GM19043 (cell line): Measurements from ENCODE around the gene MYL5.
"Not testable (repeated sequence)": the region's sequence is repeated elsewhere in the genome, so short reads cannot be mapped to it uniquely, and the experiment has no call there.

ENCODE experiments used
- ATAC-seq: cut with Tn5 transposase; IDR thresholded peaks from one replicate; pipeline ENCODE4 v1.9.1; 2021; ENCODE audit warnings: low read depth; ENCODE audit not compliant: unreplicated experiment

MYL5 gene

DNA sequence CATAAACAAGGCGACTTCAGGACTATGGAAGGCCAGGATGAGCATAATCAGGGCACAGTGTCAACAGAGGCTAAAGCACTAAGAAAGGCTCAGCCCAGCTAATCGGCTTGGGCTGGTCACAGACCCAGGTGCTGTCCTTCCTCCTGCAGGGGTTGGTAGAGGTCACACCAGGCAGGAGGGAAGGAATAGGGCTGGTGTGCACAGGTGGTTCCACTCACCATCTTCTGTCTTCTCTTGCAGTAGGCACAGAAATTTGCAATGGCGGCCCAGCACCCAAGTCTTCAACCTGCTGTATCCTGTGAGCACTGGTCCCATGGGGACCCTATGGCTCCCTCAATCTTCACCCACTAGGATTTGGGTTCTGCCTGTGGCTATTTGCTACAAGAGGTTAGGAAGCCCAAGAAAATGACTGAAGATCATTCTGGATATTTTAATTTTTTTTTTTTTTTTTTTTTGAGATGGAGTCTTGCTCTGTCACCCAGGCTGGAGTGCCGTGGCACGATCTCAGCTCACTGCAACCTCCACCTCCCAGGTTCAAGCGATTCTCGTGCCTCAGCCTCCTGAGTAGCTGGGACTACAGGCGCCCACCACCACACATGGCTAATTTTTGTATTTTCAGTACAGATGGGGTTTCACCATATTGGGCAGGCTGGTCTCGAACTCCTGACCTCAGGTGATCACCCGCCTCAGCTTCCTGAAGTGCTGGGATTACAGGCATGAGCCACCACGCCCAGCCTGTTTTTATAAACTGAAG lies 4.4 kb upstream of the MYL5 start:
- not testable (repeated sequence) for ATAC-seq

DNA sequence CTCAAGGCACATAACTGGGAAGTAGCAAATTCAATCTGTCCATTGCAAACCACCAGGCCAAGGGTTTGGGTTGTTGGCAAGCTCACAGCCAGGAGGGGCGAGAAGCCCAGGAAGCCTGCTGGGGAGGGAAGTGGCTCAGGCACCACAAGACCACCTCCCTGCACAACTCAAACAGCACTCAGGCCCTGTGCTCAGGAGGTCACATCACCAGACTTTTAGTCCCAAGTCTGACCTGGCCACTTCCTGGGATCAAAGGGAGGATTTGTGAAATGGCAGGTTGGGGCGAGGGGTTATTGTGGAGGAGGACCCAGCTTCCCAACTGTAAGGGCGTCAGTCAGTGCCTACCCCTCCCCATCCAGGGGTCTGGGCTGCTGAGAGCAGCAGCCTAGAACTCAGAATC lies 2.6 kb upstream of the MYL5 start:
- no peak for ATAC-seq

DNA sequence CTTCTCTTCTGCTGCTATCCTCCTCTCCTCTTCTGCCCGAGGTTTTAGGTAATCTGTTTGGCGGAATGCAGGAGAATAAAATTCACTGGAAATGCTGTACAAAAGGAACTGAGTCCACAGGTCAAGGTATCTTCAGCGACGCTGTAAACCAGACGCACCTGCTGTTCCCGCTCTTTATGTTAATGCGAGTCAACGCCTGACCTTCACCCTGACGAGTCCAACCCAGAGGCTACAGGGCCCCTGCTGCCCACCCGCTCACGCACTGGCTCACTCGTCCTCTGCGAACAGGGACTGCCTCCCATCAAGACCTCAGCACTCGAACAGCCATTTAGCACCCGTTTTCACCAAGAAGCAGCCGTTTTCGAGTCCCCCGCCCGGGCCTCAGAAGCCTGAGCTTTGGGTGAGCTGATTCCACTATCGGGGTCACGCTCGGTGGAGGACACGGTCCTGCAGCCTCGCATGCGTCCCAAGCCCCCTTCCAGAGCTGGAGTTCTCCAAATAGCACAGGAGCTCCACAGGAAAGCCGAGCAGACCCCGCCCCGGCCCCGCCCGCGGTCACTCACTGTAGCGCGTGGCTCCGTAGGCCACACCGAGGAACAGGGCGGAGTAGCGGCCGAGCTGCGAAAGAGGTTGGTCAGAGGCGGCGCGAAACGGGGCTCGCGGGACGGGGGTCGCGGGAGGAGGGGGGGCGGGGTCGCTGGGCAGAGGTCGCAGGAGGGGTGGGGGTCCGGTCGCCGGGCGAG lies 822 bp upstream of the MYL5 start:
- no peak for ATAC-seq

DNA sequence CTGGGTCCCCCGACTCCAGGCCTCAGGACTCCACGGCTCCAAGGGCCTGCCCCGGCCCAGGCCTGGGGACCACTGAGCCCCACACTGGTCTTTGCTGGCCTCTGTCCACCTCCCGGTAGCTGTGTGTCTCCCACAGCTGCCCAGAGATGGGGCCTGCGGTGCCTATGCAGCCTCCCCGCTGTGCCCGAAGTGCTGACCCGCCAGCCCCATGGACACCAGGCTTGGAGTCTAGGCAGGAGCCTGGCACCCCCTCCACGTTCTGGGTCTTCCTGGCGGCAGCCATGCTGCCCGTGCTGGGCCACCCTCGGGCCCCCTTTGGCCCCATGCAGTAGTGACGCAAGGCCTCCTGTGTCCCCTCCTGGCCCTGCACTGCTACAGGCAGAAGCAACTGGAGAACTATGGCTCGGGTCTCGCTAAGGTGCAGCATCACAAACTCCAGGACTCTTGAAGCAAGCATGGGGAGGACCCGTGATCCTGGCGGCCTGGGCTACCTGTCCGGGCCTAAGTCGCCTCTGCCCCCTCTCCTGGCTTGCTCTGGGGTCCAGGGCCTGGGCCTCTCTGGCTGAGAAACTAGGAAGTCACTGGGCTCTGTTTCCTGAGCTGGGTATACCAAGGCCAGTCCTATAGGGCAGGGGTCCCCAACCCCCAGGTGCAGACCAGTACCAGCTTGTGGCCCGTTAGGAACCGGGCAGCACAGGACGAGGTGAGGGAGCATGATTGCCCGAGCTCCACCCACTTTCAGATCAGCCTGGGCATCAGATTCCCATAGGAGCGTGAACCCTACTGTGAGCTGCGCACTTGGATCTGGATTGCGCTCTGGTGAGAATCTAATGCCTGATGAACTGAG lies 917 bp downstream of the MYL5 start:
- no peak for ATAC-seq

DNA sequence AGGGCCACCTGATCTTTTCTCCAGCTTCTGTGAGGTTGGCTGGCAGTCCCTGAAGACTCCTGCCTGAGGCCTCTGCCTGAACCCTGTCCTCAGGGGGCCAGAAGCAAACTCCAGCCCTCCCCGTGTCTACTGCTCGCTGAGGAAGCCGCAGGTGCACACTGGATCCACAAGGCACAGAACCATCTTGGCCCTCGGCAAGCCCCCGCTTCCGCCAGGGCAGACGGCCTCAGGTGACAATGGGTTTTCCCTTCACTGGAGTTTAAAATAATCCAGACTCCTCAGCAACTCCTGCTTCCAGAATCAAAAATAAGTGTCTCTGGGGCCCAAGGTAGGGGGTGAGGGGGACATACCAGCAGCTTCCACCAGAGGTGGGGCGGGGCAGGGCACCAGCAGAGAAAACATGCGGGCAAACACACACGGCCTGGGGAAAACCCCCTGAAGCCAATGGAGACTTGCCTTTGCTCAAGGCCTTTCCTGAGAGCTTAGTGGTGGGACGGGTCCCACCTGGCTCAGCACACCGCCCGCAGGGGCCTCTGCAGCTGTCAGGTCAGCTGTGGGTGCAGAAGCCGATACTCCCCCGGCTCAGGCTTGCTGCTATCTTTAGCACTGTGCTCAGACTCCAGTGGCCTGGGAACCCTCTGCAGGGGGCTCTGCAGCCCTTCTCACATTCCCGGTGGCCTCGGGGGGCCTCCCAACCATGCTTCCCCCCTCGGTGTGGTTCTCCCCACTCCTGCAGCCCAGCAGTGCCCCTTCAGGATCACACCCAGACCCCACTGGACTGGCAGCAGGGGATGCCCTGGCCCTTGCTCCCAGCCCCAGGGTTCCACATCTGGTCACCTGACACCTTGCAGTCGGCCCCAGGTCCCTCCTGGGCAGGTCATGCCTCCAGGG lies 1.9 kb downstream of the MYL5 start:
- peak; percentile 27 for ATAC-seq

DNA sequence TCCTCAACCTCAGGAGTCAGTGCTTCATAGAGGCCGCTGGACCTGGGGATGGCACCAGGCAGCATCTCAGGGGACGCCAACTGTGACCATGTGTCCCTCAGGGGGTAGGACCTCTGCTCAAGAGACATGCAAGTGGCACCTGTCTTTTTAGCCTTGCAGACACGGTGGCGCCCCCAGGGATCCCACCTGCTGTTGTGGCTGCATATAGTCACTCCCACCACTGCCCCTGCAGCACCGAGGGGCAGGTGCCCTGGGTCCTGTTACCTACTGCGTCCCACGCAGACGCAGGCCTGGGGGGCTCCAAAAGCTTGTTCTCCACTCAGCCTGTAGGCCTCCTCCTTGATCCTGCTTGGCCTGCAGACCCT lies 2.5 kb downstream of the MYL5 start:
- no peak for ATAC-seq

DNA sequence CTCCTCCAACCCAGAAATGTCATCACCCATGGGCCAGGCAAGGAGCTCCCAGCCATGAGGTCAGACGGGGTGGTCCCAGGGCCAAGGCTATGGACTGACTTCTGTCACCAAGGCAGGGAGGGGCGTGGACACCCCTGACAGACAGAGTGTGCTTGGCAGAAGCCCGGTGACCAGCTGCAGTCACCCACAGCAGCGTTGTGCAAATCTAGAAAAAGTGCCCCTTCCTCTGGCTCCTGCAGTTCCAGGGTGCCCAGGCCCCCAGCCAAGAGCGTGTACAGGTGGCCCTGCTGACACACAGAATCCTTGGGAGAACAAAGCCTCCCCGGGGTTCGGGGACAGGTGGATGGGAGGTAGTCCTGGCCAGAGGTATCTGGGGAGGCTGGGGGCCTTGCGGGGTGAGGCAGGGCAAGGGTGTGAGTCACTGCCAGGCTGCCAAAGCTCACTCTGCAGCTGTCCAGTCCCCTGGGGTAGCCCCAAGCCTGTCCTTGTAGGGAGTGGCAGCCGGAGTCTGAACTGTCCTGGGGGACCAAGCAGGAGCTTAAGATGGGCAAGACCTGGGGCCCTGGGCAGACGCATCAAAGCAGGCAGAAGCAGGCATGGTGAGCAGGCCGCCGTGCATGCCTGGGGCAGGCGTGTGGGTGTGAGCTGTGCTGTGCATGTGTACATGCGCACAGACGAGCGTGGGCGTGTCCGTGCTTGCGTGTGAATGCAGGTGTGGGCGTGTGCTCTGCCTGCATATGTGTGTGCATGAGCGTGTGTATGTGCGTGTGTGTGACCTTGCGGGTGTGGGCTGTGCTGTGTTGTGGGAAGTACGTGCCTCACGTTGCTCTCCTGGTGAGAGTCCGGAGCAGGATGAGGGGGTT lies 3.3 kb downstream of the MYL5 start:
- ATAC-seq = no peak

DNA sequence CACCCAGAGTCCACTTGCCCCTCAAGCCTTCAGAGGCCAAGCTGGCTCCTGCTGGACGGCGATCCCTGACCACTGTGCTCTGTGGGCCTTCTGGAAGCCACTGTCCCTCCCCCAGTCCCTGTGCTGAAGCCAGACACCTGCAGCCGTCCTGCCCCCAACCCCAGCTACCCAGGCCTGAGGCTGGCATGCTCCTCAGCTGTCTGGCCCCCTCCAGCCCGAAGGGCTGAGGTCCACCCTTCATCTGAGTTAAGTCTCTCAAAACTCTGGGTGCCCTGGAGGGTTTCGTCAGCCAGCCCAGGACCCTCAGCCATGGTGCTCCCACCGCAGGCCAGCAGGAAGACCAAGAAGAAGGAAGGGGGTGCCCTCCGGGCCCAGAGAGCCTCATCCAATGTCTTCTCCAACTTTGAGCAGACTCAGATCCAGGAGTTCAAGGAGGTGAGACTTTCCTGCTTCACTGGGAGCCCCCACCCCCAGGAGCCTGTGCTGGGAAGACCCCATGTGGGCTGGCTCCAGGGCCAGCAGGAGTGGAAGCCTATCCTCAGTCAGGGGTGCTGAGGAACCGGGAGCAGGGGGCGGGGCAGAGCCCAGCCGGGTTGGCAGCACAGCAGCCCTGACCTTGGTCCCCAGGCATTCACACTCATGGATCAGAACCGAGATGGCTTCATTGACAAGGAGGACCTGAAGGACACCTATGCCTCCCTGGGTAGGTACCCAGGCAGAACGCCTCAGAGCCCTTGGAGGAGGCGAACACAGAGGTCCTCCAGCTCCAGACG lies 4.2 kb downstream of the MYL5 start:
- no peak for ATAC-seq

DNA sequence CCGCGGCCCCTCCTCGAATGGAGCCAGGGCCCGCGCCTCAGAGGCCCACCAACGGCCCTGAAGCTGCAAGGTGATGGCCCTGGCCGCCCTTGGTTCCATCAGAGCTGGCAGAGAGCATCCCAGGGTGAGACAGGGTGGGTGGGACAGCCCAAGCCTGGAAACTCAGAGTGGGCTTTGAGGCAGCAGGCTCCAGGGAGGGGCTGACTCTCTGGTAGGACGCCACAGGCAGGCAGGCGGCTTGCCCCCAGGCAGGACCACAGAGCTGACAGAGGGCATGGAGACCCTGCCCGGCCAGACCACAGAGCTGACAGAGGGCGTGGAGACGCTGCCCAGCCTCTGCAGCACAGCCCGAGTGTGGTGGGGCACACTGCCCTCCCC lies 4.8 kb downstream of the MYL5 start:
- no peak for ATAC-seq

DNA sequence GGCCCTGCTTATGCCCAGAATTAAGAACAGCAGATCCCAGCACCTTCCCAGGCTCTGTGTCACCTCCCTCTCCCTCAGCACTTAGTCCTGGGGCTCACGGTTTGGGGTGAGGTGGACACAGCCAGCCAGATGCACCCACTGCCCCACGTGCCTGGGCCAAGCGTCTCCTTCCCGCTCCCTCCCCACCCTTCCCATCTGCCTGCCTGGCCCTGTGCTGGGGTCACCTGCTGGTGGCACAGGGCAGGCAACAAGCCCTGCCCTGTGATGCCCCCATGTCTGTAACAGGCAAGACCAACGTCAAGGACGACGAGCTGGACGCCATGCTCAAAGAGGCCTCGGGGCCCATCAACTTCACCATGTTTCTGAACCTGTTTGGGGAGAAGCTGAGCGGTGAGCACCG lies 5.3 kb downstream of the MYL5 start:
- no peak for ATAC-seq

DNA sequence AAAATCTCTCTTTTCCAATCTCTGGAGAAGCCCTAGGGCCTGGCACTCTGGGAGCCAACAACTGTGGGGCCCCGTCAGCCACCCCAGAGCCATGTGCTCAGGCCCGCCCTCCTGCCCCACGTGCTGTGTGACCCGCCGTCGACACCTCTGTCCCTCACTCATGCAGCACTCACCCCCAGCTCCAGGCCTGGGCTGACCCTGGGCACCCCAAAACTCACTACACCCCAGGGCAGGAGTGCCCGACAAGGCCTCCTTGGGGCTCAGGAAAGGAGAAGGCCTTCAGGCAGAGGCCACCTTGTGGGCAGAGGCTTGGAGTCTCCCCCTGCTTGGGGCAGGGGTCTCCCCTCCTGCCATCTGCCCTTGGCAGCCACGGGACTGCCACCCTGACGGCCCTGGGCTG lies 5.7 kb downstream of the MYL5 start:
- no peak for ATAC-seq

DNA sequence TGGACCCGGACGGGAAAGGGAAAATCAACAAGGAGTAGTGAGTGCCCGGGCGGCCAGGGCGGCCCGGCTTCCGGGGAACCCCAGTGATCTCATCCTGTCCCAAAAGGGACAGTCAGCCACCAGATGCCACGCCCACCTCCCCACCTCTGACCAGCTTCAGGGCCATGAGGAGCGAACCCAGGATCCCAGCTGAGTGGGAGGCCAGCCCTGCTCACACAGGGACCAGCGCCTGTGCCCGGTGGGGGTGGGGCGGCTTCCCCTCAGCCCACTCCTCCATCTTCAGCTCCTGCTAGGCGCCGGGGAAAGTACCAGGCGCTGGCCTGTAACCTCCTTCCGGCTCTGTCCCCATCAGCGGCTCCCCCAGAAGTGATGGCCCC lies 6.2 kb downstream of the MYL5 start:
- no peak for ATAC-seq

DNA sequence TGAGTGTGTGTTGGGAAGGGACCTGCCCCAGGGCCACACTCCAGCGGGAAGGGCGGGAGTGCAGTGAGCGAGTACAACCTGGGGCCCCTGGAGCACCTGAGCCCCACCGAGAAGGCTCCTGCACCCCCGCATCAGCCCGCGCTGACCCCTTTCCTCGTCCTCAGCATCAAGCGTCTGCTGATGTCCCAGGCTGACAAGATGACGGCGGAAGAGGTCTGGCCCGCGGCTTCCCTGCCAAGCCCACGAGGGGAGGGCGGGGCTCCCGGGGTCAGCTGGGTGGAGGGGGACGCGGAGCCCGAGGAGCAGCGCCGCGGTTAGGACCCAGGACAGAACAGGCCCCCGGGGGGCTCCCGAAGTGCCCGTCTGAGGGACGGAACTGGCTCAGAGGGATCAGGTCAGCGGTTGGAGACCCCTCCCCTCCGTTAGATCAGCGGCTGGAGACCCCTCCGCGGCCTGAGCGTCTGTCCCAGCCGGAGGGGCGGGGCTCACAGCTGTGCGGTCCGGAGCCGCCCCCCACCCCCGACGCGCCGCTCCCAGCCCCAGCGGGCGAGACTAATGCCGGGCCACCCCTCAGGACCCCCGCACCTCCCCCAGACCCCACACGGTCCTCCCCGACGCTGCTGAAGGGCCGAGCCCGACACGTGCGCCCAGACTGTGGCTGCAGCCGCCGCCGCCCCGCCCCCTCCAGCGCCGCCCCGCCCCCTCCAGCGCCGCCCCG lies 6.7 kb downstream of the MYL5 start:
- no peak for ATAC-seq

DNA sequence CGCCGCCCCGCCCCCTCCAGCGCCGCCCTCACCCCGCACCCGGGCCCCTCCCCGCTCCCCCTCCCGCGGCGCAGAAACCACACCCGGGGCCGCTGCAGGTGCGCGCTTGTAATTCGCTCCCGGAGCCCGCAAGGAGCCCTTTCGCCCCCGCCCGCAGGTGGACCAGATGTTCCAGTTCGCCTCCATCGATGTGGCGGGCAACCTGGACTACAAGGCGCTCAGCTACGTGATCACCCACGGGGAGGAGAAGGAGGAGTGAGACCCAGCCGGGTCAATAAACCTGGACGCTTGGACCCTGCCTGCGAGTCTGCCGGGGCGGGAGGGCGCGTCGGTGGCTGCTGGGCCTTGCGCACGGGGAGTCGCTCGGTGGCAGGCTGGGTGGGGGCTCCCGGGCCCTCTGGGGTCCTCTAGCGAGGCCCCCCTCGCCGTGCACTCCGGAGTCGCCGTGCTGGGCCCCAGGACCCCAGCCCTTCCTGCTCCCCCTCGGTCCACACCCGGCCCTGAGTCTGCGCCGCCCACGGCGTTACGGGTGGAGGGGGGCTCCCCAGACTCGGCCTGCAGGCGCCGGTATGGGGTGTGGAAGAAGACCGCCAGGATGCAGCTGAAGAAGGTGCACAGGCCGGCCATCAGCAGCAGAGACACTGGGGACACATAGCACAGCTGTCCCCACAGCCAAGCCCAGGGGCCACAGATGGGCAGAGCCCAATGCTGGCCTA lies 7.6 kb downstream of the MYL5 start:
- ATAC-seq = no peak

DNA sequence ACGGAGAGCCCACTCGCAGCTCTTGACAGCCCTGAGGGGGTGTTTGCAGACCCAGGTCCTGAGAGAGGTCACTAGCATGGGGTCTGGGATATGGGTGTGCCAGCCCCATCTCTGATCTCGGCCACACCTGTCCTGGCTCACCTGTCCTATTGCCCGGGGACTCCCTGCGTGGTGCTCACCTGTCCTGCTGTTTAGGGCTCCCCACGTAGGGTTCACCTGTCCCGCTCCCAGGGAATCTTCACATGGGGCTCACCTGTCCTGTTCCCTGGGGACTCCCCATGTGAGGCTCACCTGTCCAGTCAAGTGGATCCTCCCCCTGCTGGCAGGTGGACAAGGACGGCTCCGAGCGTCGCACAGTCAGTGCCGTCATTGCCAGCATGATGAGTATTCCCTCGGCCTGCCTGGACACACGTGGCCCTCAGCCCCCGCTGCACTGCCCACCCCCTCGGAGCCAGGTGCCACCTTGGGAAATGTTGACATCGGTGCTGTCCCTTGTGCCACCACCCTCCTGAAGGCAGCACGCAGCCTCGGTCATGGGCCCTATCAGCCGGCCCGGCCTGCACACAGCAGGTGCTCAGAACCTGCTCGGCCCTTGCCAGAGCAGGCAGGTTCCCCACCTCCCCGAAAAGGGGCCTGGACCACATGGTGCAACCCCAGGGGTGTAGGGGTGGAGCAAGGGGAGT lies 8.3 kb downstream of the MYL5 start:
- ATAC-seq = no peak

DNA sequence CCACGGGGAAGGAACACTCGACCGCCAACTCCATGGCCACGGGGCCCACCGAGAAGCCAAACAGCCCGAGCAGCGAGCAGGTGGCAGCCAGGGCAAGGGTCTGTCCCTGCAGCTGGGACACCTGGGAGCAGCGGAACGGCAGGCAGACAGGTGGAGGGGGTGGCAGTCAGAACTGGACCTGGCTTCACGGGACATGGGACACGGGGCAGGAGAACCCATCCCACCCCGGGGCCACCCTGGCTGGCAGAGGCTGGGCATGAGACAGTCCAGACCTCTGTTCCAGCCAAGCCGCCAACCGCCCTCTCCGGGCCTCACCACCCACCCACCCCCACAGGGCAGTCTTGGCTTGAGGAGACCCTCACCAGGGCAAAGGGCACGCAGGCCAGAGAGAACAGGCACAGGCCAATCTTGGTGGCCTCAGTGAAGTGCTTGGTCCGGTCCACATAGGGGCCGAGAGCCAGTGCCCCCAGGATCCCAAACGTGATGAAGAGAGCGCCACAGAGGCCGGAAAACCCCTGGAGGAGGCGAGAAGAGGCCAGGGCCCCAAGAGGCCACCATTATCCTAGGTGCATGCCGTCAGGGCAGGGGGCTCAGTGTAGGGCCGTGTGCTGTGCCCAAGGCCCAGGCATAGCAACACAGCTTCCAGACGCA lies 9.0 kb downstream of the MYL5 start:
- ATAC-seq = no peak
